ENCODE results near the gene CHAT. TPM values are rescaled to one million over a fixed set of nuclear protein-coding genes. Genes with fewer than 3 reads are reported as not detected.

Gene CHAT
- polyA plus RNA-seq, 2 of the 4 experiments (the other 2 are of a cell fraction): not detected

DNA sequence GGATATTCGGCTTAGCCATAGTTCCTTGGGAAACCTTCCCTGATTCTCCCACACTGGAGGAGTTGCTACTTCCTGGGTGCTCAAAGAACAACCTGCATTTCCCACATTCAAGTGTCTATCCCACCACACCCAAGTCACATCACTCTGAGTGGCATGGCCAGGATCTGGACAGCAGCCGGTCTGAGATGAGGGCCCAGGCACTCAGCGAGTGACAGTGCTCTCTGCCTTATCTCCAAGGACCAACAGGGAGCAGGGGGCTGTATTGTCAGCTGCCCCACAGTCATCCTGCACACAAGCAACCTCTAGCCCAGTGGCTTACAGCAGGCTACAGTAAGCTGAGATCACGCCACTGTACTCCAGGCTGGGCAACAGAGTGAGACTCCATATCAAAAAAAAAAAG is 19.8 kb upstream of the CHAT start (continued):
- TF ChIP-seq FOSL2 (IDR thresholded peaks at IDR 0.05) (no peak), FOSL2 (CRISPR knock-in tag; IDR thresholded peaks at IDR 0.05) (no peak), POLR2AphosphoS2 (conservative IDR thresholded peaks at IDR 0.05; ENCODE audit: low read length) (no peak), HOXB5 (CRISPR knock-in tag; IDR thresholded peaks at IDR 0.05) (no peak)

DNA sequence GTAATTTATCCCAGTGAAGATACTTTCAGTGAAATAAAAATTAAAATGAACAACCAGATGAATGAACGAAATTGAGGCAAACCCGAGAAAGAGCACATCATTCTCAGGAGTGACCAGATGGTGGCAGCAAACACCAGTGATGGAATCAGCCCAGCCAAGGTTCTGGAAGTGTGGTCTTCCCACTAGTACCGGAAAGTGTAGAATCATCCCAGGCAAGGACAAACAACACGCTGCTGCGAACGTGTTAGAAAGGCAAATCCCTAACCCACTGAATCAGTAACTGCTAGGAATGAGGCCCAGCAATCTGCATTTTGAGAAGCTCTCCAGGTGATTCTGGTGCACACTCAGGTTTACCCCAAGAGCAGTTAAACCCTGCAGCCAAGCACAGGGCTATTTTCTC is 19.2 kb upstream of the CHAT start:
- no peak overlapping the region for H3K27ac ChIP-seq
- no peaks in the 10 kb centered on the region for H3K4me1 ChIP-seq
- DNase-seq (ENCODE audit: low read depth in 1 of 2, low spot score in 1 of 2) (peak; percentile 53 to 71), FAIRE-seq (no peak), ATAC-seq (peak; percentile 61 to 81; a peak in 4 of 6 replicates)
- POLR2A ChIA-PET: no interaction called here
- no peak overlapping the region for H3K4me3 ChIP-seq
- whole genome bisulfite sequencing (ENCODE audit: missing lambda C conversion rate): 3% methylated on average over 6 of the region's 6 CpGs
- CTCF ChIA-PET: interaction anchor here (0.6 to 4.6 kb wide), 18 partner anchors 10 to 680 kb away, joined by 3 to 54 read pairs (median 4); no protein-coding TSS in a partner anchor
- TF ChIP-seq FOSB (CRISPR knock-in tag; IDR thresholded peaks at IDR 0.05): no peak
- peak; percentile 91 to 93 for TF ChIP-seq RAD21 (conservative IDR thresholded peaks at IDR 0.05 in 1 of 2, IDR thresholded peaks at IDR 0.05 in 1 of 2)
- TF ChIP-seq, protein P1, sequence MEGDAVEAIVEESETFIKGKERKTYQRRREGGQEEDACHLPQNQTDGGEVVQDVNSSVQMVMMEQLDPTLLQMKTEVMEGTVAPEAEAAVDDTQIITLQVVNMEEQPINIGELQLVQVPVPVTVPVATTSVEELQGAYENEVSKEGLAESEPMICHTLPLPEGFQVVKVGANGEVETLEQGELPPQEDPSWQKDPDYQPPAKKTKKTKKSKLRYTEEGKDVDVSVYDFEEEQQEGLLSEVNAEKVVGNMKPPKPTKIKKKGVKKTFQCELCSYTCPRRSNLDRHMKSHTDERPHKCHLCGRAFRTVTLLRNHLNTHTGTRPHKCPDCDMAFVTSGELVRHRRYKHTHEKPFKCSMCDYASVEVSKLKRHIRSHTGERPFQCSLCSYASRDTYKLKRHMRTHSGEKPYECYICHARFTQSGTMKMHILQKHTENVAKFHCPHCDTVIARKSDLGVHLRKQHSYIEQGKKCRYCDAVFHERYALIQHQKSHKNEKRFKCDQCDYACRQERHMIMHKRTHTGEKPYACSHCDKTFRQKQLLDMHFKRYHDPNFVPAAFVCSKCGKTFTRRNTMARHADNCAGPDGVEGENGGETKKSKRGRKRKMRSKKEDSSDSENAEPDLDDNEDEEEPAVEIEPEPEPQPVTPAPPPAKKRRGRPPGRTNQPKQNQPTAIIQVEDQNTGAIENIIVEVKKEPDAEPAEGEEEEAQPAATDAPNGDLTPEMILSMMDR (IDR thresholded peaks at IDR 0.05): peak; percentile 92
- TF ChIP-seq SMC3 (IDR thresholded peaks at IDR 0.05): peak; percentile 71
- no peak for TF ChIP-seq RARB (CRISPR knock-in tag; IDR thresholded peaks at IDR 0.05)
- no peaks in the 10 kb centered on the region for H3K9me3 ChIP-seq
- H3K4me2 ChIP-seq: no peak overlapping the region

DNA sequence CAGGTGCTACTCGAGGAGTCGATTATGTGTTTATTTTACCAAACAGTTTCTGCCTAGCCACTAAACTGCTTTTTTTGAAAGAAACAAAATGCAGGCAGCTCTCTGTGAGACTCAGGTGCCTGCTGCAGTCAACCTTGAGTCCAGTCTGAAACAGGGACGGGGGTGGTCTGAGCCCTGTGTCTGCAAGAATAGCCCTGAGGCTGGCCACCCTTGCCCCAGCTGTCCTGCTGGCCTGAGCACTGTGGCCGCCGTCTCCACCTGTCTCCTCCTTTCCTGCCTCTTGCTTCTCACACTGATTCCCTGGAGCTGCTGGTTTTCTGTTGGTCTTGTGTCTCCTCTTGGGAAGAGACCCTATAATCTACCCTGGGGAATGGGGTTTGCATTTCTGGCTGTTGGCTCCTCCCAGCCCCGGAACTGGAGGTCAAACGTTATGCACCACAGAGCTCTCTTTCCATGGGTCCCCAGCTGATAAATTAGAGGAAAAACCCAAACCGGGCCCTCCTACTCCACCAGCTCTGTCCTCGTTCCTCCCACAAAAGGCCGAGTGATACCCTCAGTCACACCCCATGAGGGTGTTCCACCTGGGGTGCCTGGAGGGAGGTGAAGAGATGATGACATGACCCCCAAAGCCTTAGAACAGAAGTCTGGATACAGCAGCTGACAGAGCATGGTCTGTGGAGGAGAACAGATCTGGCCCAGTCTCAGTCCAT is 18.7 kb upstream of the CHAT start:
- DNase-seq (ENCODE audit: low read depth in 1 of 2, low spot score in 1 of 2) (no peak), ATAC-seq (no peak), FAIRE-seq (no peak)
- H3K4me3 ChIP-seq: no peak overlapping the region
- H3K4me2 ChIP-seq: no peak overlapping the region
- WGBS (ENCODE audit: missing lambda C conversion rate): 36% methylated on average over 10 of the region's 10 CpGs
- H3K27ac ChIP-seq: no peak overlapping the region
- H3K4me1 ChIP-seq: no peaks in the 10 kb centered on the region
- H3K9me3 ChIP-seq: no peaks in the 10 kb centered on the region
- ChIA-PET CTCF (interaction anchor here (0.6 to 4.6 kb wide), 19 partner anchors 10 to 680 kb away, joined by 3 to 54 read pairs (median 4); no protein-coding TSS in a partner anchor), POLR2A (no interaction called here)
- no peak for TF ChIP-seq TP53 (CRISPR knock-in tag; IDR thresholded peaks at IDR 0.05)
- TF ChIP-seq HDAC2 (IDR thresholded peaks at IDR 0.05): no peak
- no peak for TF ChIP-seq SREBF2 (IDR thresholded peaks at IDR 0.05)
- TF ChIP-seq, protein P2, sequence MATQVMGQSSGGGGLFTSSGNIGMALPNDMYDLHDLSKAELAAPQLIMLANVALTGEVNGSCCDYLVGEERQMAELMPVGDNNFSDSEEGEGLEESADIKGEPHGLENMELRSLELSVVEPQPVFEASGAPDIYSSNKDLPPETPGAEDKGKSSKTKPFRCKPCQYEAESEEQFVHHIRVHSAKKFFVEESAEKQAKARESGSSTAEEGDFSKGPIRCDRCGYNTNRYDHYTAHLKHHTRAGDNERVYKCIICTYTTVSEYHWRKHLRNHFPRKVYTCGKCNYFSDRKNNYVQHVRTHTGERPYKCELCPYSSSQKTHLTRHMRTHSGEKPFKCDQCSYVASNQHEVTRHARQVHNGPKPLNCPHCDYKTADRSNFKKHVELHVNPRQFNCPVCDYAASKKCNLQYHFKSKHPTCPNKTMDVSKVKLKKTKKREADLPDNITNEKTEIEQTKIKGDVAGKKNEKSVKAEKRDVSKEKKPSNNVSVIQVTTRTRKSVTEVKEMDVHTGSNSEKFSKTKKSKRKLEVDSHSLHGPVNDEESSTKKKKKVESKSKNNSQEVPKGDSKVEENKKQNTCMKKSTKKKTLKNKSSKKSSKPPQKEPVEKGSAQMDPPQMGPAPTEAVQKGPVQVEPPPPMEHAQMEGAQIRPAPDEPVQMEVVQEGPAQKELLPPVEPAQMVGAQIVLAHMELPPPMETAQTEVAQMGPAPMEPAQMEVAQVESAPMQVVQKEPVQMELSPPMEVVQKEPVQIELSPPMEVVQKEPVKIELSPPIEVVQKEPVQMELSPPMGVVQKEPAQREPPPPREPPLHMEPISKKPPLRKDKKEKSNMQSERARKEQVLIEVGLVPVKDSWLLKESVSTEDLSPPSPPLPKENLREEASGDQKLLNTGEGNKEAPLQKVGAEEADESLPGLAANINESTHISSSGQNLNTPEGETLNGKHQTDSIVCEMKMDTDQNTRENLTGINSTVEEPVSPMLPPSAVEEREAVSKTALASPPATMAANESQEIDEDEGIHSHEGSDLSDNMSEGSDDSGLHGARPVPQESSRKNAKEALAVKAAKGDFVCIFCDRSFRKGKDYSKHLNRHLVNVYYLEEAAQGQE (IDR thresholded peaks at IDR 0.05): no peak
- TF ChIP-seq, protein P3, sequence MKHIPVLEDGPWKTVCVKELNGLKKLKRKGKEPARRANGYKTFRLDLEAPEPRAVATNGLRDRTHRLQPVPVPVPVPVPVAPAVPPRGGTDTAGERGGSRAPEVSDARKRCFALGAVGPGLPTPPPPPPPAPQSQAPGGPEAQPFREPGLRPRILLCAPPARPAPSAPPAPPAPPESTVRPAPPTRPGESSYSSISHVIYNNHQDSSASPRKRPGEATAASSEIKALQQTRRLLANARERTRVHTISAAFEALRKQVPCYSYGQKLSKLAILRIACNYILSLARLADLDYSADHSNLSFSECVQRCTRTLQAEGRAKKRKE (CRISPR knock-in tag; IDR thresholded peaks at IDR 0.05; ENCODE audit: low read depth): no peak
- TF ChIP-seq NPAS2 (CRISPR knock-in tag; IDR thresholded peaks at IDR 0.05; ENCODE audit: borderline replicate concordance): no peak
- TF ChIP-seq MAFK (IDR thresholded peaks at IDR 0.05; ENCODE audit: partially characterized antibody): no peak
- no peak for TF ChIP-seq NFE2L2 (conservative IDR thresholded peaks at IDR 0.05; ENCODE audit: low read length)
- no peak for TF ChIP-seq ESRRA (IDR thresholded peaks at IDR 0.05; ENCODE audit: borderline replicate concordance, low read length)
- TF ChIP-seq, protein P4, sequence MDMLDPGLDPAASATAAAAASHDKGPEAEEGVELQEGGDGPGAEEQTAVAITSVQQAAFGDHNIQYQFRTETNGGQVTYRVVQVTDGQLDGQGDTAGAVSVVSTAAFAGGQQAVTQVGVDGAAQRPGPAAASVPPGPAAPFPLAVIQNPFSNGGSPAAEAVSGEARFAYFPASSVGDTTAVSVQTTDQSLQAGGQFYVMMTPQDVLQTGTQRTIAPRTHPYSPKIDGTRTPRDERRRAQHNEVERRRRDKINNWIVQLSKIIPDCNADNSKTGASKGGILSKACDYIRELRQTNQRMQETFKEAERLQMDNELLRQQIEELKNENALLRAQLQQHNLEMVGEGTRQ (IDR thresholded peaks at IDR 0.05): no peak
- TF ChIP-seq KDM5A (IDR thresholded peaks at IDR 0.05): no peak
- no peak for TF ChIP-seq ZSCAN20 (CRISPR knock-in tag; IDR thresholded peaks at IDR 0.05)
- TF ChIP-seq PHF8 (IDR thresholded peaks at IDR 0.05; ENCODE audit: borderline replicate concordance, low read depth): no peak
- TF ChIP-seq JUN (IDR thresholded peaks at IDR 0.05): no peak
- no peak for TF ChIP-seq POLR2AphosphoS2 (conservative IDR thresholded peaks at IDR 0.05; ENCODE audit: low read length)
- TF ChIP-seq, protein P5, sequence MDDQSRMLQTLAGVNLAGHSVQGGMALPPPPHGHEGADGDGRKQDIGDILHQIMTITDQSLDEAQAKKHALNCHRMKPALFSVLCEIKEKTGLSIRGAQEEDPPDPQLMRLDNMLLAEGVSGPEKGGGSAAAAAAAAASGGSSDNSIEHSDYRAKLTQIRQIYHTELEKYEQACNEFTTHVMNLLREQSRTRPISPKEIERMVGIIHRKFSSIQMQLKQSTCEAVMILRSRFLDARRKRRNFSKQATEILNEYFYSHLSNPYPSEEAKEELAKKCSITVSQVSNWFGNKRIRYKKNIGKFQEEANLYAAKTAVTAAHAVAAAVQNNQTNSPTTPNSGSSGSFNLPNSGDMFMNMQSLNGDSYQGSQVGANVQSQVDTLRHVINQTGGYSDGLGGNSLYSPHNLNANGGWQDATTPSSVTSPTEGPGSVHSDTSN (IDR thresholded peaks at IDR 0.05): no peak
- TF ChIP-seq HOXB13 (CRISPR knock-in tag; IDR thresholded peaks at IDR 0.05; ENCODE audit: low read depth): no peak

All from A549 (cell line).